Lower lobe of right lung (tissue), 2 donors: ENCODE data around the gene TTLL5. TPM values are rescaled to one million over a fixed set of nuclear protein-coding genes. Genes with fewer than 3 reads are reported as not detected.
"Not testable (repeated sequence)": the region's sequence is repeated elsewhere in the genome, so short reads cannot be mapped to it uniquely, and the experiment has no call there.

Experiments
- ATAC-seq, 2 donors: fragments of 200-7000 bp; cut with Tn5 transposase; one replicate each; pipeline ENCODE4 v1.9.1; 2020 to 2022; ENCODE audit warnings: mild to moderate bottlenecking in 2 of 2, moderate library complexity in 2 of 2
- DNase-seq: peaks from one replicate; pipeline ENCODE4 v3.0.0-alpha.2; 2020
- H3K27ac ChIP-seq: fragments of 200-600 bp; one replicate; pipeline ENCODE4 v1.8.0; 2022
- H3K27me3 ChIP-seq: fragments of 200-600 bp; one replicate; pipeline ENCODE4 v1.8.0; 2022; ENCODE audit warnings: low read depth
- H3K36me3 ChIP-seq: fragments of 200-600 bp; one replicate; pipeline ENCODE4 v1.8.0; 2022; ENCODE audit warnings: mild to moderate bottlenecking
- H3K4me1 ChIP-seq: fragments of 200-600 bp; one replicate; pipeline ENCODE4 v1.8.0; 2022
- H3K4me3 ChIP-seq: fragments of 200-600 bp; one replicate; pipeline ENCODE4 v1.8.0; 2022; ENCODE audit warnings: mild to moderate bottlenecking
- H3K9me3 ChIP-seq: fragments of 200-600 bp; one replicate; pipeline ENCODE4 v1.8.0; 2022
- CTCF ChIP-seq: fragments of 200-600 bp; IDR thresholded peaks from one replicate; pipeline ENCODE4 v1.8.0; 2022; ENCODE audit warnings: antibody characterized with exemption, mild to moderate bottlenecking
- intact Hi-C: fragments of 100-400 bp; cut with DNase I; formaldehyde crosslinking; loops from one replicate; pipeline ENCODE4 v1.11.0; 2022
- total RNA-seq: library from RNA; stranded (reverse); fragmentation: NEBNext Ultra II Directional; extraction: Animal tissue kit (Norgen Biotek cat#: 25700); gene quantifications from one replicate; pipeline ENCODE4 v1.2.1, GENCODE V29; 2021
- donor health status: DM: no; HTN: yes; CAD: no; lungs with severe emphysema.

TTLL5 gene
- total RNA-seq, 1 donor from 2014 or later: 32.6 TPM

GRCh38 chr14:75911883-75912282, 250.8 kb downstream of the TTLL5 start:
- Histone ChIP-seq H3K4me3 (no peak overlapping the region), H3K36me3 (no peaks in the 10 kb centered on the region), H3K4me1 (no peaks in the 10 kb centered on the region), H3K27me3 (no peaks in the 10 kb centered on the region), H3K27ac (no peak overlapping the region), H3K9me3 (no peaks in the 10 kb centered on the region)
- no peak for TF ChIP-seq CTCF
- ATAC-seq (no peak), DNase-seq (no peak)
- intact Hi-C loops: no loop called here

GRCh38 chr14:75913183-75913582, 252.1 kb downstream of the TTLL5 start:
- DNase-seq: no peak
- Histone ChIP-seq H3K4me3 (no peak overlapping the region), H3K4me1 (no peaks in the 10 kb centered on the region), H3K9me3 (no peaks in the 10 kb centered on the region), H3K27ac (no peak overlapping the region), H3K27me3 (no peaks in the 10 kb centered on the region), H3K36me3 (no peaks in the 10 kb centered on the region)
- no peak for TF ChIP-seq CTCF
- ATAC-seq: no peak
- intact Hi-C loops: no loop called here

GRCh38 chr14:75915045-75915444, 254.0 kb downstream of the TTLL5 start:
- H3K9me3 ChIP-seq: no peaks in the 10 kb centered on the region
- no peak overlapping the region for H3K4me3 ChIP-seq
- ATAC-seq: no peak
- H3K4me1 ChIP-seq: no peaks in the 10 kb centered on the region
- no peak for TF ChIP-seq CTCF
- intact Hi-C loops: no loop called here
- no peak for DNase-seq
- no peaks in the 10 kb centered on the region for H3K27me3 ChIP-seq
- no peak overlapping the region for H3K27ac ChIP-seq
- no peaks in the 10 kb centered on the region for H3K36me3 ChIP-seq

GRCh38 chr14:75917322-75917945, 256.4 kb downstream of the TTLL5 start:
- no peaks in the 10 kb centered on the region for H3K36me3 ChIP-seq
- H3K4me1 ChIP-seq: no peaks in the 10 kb centered on the region
- no peak overlapping the region for H3K27ac ChIP-seq
- ATAC-seq (no peak), DNase-seq (no peak)
- H3K9me3 ChIP-seq: no peaks in the 10 kb centered on the region
- H3K27me3 ChIP-seq: no peaks in the 10 kb centered on the region
- intact Hi-C loops: no loop called here
- H3K4me3 ChIP-seq: no peak overlapping the region
- TF ChIP-seq CTCF: no peak

GRCh38 chr14:75917946-75918335, 256.9 kb downstream of the TTLL5 start:
- intact Hi-C loops: no loop called here
- ATAC-seq (no peak), DNase-seq (no peak)
- no peaks in the 10 kb centered on the region for H3K4me1 ChIP-seq
- H3K4me3 ChIP-seq: no peak overlapping the region
- no peaks in the 10 kb centered on the region for H3K27me3 ChIP-seq
- no peak for TF ChIP-seq CTCF
- H3K27ac ChIP-seq: no peak overlapping the region
- H3K36me3 ChIP-seq: no peaks in the 10 kb centered on the region
- H3K9me3 ChIP-seq: no peaks in the 10 kb centered on the region

- DNase-seq, H3K4me1 ChIP-seq, H3K27me3 ChIP-seq, intact Hi-C loops, H3K27ac ChIP-seq, H3K4me3 ChIP-seq, H3K36me3 ChIP-seq, H3K9me3 ChIP-seq, ATAC-seq: not testable (repeated sequence)
Observed at GRCh38 chr14:75920421-75920820, 259.4 kb downstream of the TTLL5 start.

- H3K27me3 ChIP-seq, H3K27ac ChIP-seq, H3K4me3 ChIP-seq, intact Hi-C loops, H3K36me3 ChIP-seq, H3K9me3 ChIP-seq, H3K4me1 ChIP-seq, DNase-seq, ATAC-seq: not testable (repeated sequence)
Observed at GRCh38 chr14:75925141-75925840, 264.2 kb downstream of the TTLL5 start.
